ENCODE data around the gene PARD3. TPM values are rescaled to one million over a fixed set of nuclear protein-coding genes. Genes with fewer than 3 reads are reported as not detected.

Gene PARD3
- total RNA-seq, 1 donor from 2014 or later, result 76.4 TPM

GRCh38 chr10:34633374-34633773, 181.7 kb downstream of the PARD3 start:
- Histone ChIP-seq H3K27me3 (ENCODE audit: control insufficient read depth, insufficient read depth, low read length) (no peaks in the 10 kb centered on the region), H3K4me3 (ENCODE audit: low read depth, low read length) (no peak overlapping the region)
- TF ChIP-seq, protein P1, sequence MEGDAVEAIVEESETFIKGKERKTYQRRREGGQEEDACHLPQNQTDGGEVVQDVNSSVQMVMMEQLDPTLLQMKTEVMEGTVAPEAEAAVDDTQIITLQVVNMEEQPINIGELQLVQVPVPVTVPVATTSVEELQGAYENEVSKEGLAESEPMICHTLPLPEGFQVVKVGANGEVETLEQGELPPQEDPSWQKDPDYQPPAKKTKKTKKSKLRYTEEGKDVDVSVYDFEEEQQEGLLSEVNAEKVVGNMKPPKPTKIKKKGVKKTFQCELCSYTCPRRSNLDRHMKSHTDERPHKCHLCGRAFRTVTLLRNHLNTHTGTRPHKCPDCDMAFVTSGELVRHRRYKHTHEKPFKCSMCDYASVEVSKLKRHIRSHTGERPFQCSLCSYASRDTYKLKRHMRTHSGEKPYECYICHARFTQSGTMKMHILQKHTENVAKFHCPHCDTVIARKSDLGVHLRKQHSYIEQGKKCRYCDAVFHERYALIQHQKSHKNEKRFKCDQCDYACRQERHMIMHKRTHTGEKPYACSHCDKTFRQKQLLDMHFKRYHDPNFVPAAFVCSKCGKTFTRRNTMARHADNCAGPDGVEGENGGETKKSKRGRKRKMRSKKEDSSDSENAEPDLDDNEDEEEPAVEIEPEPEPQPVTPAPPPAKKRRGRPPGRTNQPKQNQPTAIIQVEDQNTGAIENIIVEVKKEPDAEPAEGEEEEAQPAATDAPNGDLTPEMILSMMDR (IDR thresholded peaks at IDR 0.05; ENCODE audit: insufficient read depth, low read length, poor library complexity, severe bottlenecking), result no peak

GRCh38 chr10:34629084-34629483, 186.0 kb downstream of the PARD3 start:
- Histone ChIP-seq H3K36me3 (ENCODE audit: control insufficient read depth, insufficient read depth, low read length) (no peaks in the 10 kb centered on the region), H3K4me3 (ENCODE audit: low read depth, low read length) (no peak overlapping the region), H3K27me3 (ENCODE audit: control insufficient read depth, insufficient read depth, low read length) (no peaks in the 10 kb centered on the region)
- DNase-seq (ENCODE audit: low read depth), result no peak
- TF ChIP-seq, protein P1 (IDR thresholded peaks at IDR 0.05; ENCODE audit: insufficient read depth, low read length, poor library complexity, severe bottlenecking), result no peak

More at GRCh38 chr10:34633374-34633773, 181.7 kb downstream of the PARD3 start:
- no peak for DNase-seq (ENCODE audit: low read depth)
- H3K36me3 ChIP-seq (ENCODE audit: control insufficient read depth, insufficient read depth, low read length), result no peaks in the 10 kb centered on the region

- TF ChIP-seq, protein P1 (IDR thresholded peaks at IDR 0.05; ENCODE audit: insufficient read depth, low read length, poor library complexity, severe bottlenecking), result no peak
- no peaks in the 10 kb centered on the region for H3K27me3 ChIP-seq (ENCODE audit: control insufficient read depth, insufficient read depth, low read length)
- no peak overlapping the region for H3K4me3 ChIP-seq (ENCODE audit: low read depth, low read length)
- DNase-seq (ENCODE audit: low read depth), result no peak
- no peaks in the 10 kb centered on the region for H3K36me3 ChIP-seq (ENCODE audit: control insufficient read depth, insufficient read depth, low read length)
Observed at GRCh38 chr10:34628174-34628796, 186.8 kb downstream of the PARD3 start.

DNA sequence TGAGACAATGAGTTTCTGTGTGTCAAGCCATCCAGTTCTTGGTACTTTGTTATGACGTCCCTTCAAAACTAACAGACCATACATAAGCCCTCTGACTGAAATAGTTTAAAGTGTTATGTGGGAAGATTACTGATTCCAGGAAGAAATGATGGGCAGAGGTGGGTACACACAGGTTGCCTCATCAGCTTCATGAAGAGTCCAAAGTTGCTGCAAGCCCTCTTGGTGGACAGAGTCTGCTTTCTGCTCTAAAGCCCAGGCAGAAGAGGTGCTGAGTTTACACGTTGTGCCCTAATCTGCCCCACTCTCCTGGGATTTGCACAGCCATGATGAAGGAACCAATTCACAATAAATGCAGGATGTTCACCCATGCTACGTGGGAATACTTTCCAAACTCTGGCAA, 187.4 kb downstream of the PARD3 start:
- TF ChIP-seq, protein P1 (IDR thresholded peaks at IDR 0.05; ENCODE audit: insufficient read depth, low read length, poor library complexity, severe bottlenecking), result no peak

GRCh38 chr10:34627331-34627730, 187.8 kb downstream of the PARD3 start:
- TF ChIP-seq, protein P1 (IDR thresholded peaks at IDR 0.05; ENCODE audit: insufficient read depth, low read length, poor library complexity, severe bottlenecking), result no peak
- DNase-seq (ENCODE audit: low read depth), result no peak
- H3K4me3 ChIP-seq (ENCODE audit: low read depth, low read length), result no peak overlapping the region

More for the DNA sequence above, 187.4 kb downstream of the PARD3 start:
- H3K36me3 ChIP-seq (ENCODE audit: control insufficient read depth, insufficient read depth, low read length), result no peaks in the 10 kb centered on the region
- H3K4me3 ChIP-seq (ENCODE audit: low read depth, low read length), result no peak overlapping the region
- DNase-seq (ENCODE audit: low read depth), result no peak
- H3K27me3 ChIP-seq (ENCODE audit: control insufficient read depth, insufficient read depth, low read length), result no peaks in the 10 kb centered on the region

More at GRCh38 chr10:34627331-34627730, 187.8 kb downstream of the PARD3 start:
- Histone ChIP-seq H3K36me3 (ENCODE audit: control insufficient read depth, insufficient read depth, low read length) (no peaks in the 10 kb centered on the region), H3K27me3 (ENCODE audit: control insufficient read depth, insufficient read depth, low read length) (no peaks in the 10 kb centered on the region)

Data from kidney epithelial cell (primary cell).